ENCODE measurements around the gene TMIE.

The TMIE gene

GRCh38 chr3:46731795-46732194, 30.6 kb downstream of the TMIE start:
- no peak overlapping the region for H3K4me3 ChIP-seq (ENCODE audit: low read length)
- H3K9me2 ChIP-seq (replicated peaks; ENCODE audit: control insufficient read depth, low read length): no peaks in the 10 kb centered on the region
- peaks cover 26% of the 10 kb centered on the region for H3K27me3 ChIP-seq (ENCODE audit: control insufficient read depth, low read length)
- no peaks in the 10 kb centered on the region for H3K79me2 ChIP-seq (ENCODE audit: control insufficient read depth, low read length)
- no peak overlapping the region for H3K27ac ChIP-seq (ENCODE audit: low read depth, low read length)
- no peaks in the 10 kb centered on the region for H3K9me3 ChIP-seq (ENCODE audit: control insufficient read depth, insufficient read depth, low read length)
- H4K20me1 ChIP-seq (ENCODE audit: control insufficient read depth, insufficient read depth, low read depth, low read length): no peaks in the 10 kb centered on the region
- H3K36me3 ChIP-seq (ENCODE audit: control insufficient read depth, low read length): no peaks in the 10 kb centered on the region
- no peaks in the 10 kb centered on the region for H3K4me1 ChIP-seq (ENCODE audit: control insufficient read depth, low read length)
- H3F3A ChIP-seq (ENCODE audit: control insufficient read depth, insufficient read depth): no peaks in the 10 kb centered on the region
- H3K4me2 ChIP-seq (ENCODE audit: low read length): no peak overlapping the region
- TF ChIP-seq EZH2phosphoT487 (IDR thresholded peaks at IDR 0.05; ENCODE audit: borderline replicate concordance, low read length): peak; percentile 59; the same call in 1 of the 2 replicates
- TF ChIP-seq, protein P1, sequence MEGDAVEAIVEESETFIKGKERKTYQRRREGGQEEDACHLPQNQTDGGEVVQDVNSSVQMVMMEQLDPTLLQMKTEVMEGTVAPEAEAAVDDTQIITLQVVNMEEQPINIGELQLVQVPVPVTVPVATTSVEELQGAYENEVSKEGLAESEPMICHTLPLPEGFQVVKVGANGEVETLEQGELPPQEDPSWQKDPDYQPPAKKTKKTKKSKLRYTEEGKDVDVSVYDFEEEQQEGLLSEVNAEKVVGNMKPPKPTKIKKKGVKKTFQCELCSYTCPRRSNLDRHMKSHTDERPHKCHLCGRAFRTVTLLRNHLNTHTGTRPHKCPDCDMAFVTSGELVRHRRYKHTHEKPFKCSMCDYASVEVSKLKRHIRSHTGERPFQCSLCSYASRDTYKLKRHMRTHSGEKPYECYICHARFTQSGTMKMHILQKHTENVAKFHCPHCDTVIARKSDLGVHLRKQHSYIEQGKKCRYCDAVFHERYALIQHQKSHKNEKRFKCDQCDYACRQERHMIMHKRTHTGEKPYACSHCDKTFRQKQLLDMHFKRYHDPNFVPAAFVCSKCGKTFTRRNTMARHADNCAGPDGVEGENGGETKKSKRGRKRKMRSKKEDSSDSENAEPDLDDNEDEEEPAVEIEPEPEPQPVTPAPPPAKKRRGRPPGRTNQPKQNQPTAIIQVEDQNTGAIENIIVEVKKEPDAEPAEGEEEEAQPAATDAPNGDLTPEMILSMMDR (IDR thresholded peaks at IDR 0.05; ENCODE audit: low read depth, low read length, poor library complexity, severe bottlenecking): no peak

DNA sequence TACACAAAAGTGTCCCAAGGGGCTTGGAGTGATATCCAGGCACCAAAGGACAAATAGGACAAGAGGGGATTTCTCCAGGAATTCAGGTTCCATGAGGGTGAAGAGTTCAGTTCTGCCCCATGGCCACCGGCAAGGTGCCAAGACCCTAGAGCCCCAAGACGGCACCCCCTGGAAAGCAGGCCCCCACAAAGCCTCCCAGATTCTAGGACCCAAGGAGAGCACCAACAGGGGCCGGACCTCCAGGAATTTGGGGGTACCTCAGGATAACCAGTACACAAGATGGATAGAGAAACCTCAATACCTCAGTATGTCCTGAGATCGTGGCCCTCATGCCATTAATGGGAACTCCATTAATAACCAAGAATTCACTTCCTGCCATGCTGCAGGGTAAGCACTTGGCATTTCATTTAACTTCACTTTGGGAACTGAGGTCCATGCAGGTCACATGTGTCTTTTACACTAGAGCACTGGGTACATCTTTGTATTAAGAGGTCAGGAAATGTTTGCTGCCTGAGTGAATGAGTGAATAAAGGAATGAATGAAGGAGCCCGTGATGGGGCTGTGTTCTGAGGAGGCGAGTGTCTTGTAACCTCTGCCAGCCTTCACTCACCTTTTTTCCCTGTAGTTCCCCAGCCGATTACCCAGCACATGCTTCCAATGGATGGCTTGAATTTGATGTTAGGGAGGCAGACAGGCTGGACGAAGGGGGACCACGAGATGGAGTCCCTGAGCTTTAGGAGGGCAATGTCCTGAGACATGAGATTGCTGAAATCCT, 32.0 kb downstream of the TMIE start:
- Histone ChIP-seq H3K9me3 (ENCODE audit: control insufficient read depth, insufficient read depth, low read length) (no peaks in the 10 kb centered on the region), H3K9me2 (replicated peaks; ENCODE audit: control insufficient read depth, low read length) (no peaks in the 10 kb centered on the region), H3K27me3 (ENCODE audit: control insufficient read depth, low read length) (peaks cover 33% of the 10 kb centered on the region), H4K20me1 (ENCODE audit: control insufficient read depth, insufficient read depth, low read depth, low read length) (no peaks in the 10 kb centered on the region), H3K79me2 (ENCODE audit: control insufficient read depth, low read length) (no peaks in the 10 kb centered on the region), H3F3A (ENCODE audit: control insufficient read depth, insufficient read depth) (no peaks in the 10 kb centered on the region), H3K4me2 (ENCODE audit: low read length) (no peak overlapping the region), H3K4me3 (ENCODE audit: low read length) (no peak overlapping the region), H3K36me3 (ENCODE audit: control insufficient read depth, low read length) (no peaks in the 10 kb centered on the region), H3K4me1 (ENCODE audit: control insufficient read depth, low read length) (no peaks in the 10 kb centered on the region), H3K27ac (ENCODE audit: low read depth, low read length) (no peak overlapping the region)
- no peak for TF ChIP-seq EZH2phosphoT487 (IDR thresholded peaks at IDR 0.05; ENCODE audit: borderline replicate concordance, low read length)
- TF ChIP-seq, protein P1 (IDR thresholded peaks at IDR 0.05; ENCODE audit: low read depth, low read length, poor library complexity, severe bottlenecking): no peak

GRCh38 chr3:46734773-46735172, 33.6 kb downstream of the TMIE start:
- Histone ChIP-seq H3K9me3 (ENCODE audit: control insufficient read depth, insufficient read depth, low read length) (no peaks in the 10 kb centered on the region), H3K36me3 (ENCODE audit: control insufficient read depth, low read length) (no peaks in the 10 kb centered on the region), H3K4me1 (ENCODE audit: control insufficient read depth, low read length) (no peaks in the 10 kb centered on the region), H3F3A (ENCODE audit: control insufficient read depth, insufficient read depth) (no peaks in the 10 kb centered on the region), H3K4me3 (ENCODE audit: low read length) (no peak overlapping the region), H3K27me3 (ENCODE audit: control insufficient read depth, low read length) (peaks cover 30% of the 10 kb centered on the region), H4K20me1 (ENCODE audit: control insufficient read depth, insufficient read depth, low read depth, low read length) (no peaks in the 10 kb centered on the region), H3K9me2 (replicated peaks; ENCODE audit: control insufficient read depth, low read length) (no peaks in the 10 kb centered on the region), H3K79me2 (ENCODE audit: control insufficient read depth, low read length) (no peaks in the 10 kb centered on the region), H3K4me2 (ENCODE audit: low read length) (no peak overlapping the region), H3K27ac (ENCODE audit: low read depth, low read length) (no peak overlapping the region)
- TF ChIP-seq, protein P1 (IDR thresholded peaks at IDR 0.05; ENCODE audit: low read depth, low read length, poor library complexity, severe bottlenecking): no peak
- TF ChIP-seq EZH2phosphoT487 (IDR thresholded peaks at IDR 0.05; ENCODE audit: borderline replicate concordance, low read length): no peak
